Uterus (tissue), 2 donors: ENCODE data around the gene ERLEC1.

Experiments used
- POLR2A ChIP-seq, 2 donors: fragments of 450-650 bp; IDR thresholded peaks; one replicate each; pipeline ENCODE4 v1.6.1; 2016; ENCODE audit warnings: antibody characterized with exemption in 2 of 2, mild to moderate bottlenecking in 1 of 2, moderate library complexity in 1 of 2
- TF ChIP-seq, protein P1 (sequence below), 4 experiments: fragments of 200-600 bp in 2 of 4; fragments of 450-650 bp in 2 of 4; sonication (generic) in 2 of 4; IDR thresholded peaks; one replicate each; pipeline ENCODE4 v1.5.1; 2016 to 2019; ENCODE audit warnings: antibody characterized with exemption in 4 of 4, mild to moderate bottlenecking in 2 of 4, moderate library complexity in 1 of 4

DNA sequence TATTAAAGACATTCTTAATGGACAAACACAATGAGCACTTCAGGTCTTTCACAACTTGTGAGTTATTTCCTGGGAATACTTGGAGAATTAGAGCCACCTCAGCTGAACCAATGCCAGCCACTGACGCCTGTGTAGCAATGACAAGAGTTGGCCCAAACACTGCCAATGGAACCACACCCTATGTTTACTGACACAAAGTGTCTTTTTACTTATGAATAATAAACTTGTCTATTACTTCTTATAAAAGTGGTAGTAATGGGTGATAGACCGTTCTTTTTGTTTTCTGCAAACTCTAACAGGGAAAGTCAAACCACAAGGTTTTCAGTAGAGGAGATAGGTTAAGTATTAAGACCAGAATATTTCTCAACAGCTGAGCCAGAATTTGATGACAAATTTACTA is 31.7 kb upstream of the ERLEC1 start:
- TF ChIP-seq, protein P1, sequence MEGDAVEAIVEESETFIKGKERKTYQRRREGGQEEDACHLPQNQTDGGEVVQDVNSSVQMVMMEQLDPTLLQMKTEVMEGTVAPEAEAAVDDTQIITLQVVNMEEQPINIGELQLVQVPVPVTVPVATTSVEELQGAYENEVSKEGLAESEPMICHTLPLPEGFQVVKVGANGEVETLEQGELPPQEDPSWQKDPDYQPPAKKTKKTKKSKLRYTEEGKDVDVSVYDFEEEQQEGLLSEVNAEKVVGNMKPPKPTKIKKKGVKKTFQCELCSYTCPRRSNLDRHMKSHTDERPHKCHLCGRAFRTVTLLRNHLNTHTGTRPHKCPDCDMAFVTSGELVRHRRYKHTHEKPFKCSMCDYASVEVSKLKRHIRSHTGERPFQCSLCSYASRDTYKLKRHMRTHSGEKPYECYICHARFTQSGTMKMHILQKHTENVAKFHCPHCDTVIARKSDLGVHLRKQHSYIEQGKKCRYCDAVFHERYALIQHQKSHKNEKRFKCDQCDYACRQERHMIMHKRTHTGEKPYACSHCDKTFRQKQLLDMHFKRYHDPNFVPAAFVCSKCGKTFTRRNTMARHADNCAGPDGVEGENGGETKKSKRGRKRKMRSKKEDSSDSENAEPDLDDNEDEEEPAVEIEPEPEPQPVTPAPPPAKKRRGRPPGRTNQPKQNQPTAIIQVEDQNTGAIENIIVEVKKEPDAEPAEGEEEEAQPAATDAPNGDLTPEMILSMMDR (IDR thresholded peaks at IDR 0.05) = no peak
- no peak for TF ChIP-seq POLR2A (IDR thresholded peaks at IDR 0.05)
